ENCODE data around the gene FITM2.

DNA sequence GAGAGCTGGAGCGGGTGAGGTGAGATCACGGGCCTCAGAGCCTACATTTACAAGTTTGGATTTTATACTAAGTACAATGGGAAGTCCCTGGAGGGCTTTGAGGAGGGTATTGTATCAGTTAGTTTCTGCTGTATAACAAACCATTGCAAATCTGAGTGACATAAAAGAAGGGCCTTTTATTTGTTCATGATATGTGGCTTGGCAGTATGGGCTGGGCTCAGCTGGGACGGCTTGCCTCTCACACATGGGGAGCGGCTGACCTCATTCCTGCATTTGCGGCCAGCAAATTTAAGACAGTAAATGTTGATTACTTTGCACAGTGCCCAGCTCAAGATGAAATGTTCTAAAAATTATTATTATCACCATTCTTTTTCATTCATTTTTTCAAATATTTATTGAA lies 42.2 kb downstream of the FITM2 start:
- TF ChIP-seq, protein P1, sequence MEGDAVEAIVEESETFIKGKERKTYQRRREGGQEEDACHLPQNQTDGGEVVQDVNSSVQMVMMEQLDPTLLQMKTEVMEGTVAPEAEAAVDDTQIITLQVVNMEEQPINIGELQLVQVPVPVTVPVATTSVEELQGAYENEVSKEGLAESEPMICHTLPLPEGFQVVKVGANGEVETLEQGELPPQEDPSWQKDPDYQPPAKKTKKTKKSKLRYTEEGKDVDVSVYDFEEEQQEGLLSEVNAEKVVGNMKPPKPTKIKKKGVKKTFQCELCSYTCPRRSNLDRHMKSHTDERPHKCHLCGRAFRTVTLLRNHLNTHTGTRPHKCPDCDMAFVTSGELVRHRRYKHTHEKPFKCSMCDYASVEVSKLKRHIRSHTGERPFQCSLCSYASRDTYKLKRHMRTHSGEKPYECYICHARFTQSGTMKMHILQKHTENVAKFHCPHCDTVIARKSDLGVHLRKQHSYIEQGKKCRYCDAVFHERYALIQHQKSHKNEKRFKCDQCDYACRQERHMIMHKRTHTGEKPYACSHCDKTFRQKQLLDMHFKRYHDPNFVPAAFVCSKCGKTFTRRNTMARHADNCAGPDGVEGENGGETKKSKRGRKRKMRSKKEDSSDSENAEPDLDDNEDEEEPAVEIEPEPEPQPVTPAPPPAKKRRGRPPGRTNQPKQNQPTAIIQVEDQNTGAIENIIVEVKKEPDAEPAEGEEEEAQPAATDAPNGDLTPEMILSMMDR (IDR thresholded peaks at IDR 0.05): no peak
- no peak for TF ChIP-seq POLR2A (IDR thresholded peaks at IDR 0.05)
